IMR-90 (cell line): ENCODE data around the gene KCNT2.

ENCODE experiments used
- CEBPB ChIP-seq: IDR thresholded peaks from 2 replicates; pipeline ENCODE4 v1.6.1; 2012; ENCODE audit warnings: low read depth, low read length, improper control_type of control experiment
- POLR2A ChIP-seq: IDR thresholded peaks from 2 replicates; pipeline ENCODE4 v1.6.1; 2012; ENCODE audit warnings: mild to moderate bottlenecking, low read depth, low read length
- RAD21 ChIP-seq: IDR thresholded peaks from 2 replicates; pipeline ENCODE4 v1.6.1; 2012; ENCODE audit warnings: low read length, improper control_type of control experiment
- RFX5 ChIP-seq: IDR thresholded peaks from 2 replicates; pipeline ENCODE4 v1.8.0; 2012; ENCODE audit warnings: low read depth, mild to moderate bottlenecking, low read length, moderate library complexity
- TF ChIP-seq, protein P1 (sequence below): conservative IDR thresholded peaks from 2 replicates; pipeline ENCODE4 v1.5.1; 2012; ENCODE audit warnings: mild to moderate bottlenecking, low read depth, low read length, improper control_type of control experiment

DNA sequence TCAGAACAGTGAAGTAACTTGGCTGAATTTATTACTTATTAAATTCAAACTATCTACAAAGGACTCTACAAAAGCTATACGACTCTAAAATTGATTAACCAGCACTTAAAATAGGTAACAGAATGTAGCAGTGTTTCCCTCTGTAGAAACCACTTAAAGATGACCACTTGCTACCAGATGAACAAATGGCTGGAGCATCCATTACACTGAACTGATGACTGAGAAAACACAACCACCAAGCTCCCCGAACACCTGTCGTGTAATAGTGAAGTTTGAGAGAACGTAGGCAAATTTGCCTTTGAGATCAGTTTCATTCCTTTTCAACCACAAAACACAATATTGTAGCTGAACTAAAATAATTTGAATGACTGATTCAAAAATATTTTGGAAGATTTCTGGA, 226.7 kb downstream of the KCNT2 start:
- TF ChIP-seq, protein P1, sequence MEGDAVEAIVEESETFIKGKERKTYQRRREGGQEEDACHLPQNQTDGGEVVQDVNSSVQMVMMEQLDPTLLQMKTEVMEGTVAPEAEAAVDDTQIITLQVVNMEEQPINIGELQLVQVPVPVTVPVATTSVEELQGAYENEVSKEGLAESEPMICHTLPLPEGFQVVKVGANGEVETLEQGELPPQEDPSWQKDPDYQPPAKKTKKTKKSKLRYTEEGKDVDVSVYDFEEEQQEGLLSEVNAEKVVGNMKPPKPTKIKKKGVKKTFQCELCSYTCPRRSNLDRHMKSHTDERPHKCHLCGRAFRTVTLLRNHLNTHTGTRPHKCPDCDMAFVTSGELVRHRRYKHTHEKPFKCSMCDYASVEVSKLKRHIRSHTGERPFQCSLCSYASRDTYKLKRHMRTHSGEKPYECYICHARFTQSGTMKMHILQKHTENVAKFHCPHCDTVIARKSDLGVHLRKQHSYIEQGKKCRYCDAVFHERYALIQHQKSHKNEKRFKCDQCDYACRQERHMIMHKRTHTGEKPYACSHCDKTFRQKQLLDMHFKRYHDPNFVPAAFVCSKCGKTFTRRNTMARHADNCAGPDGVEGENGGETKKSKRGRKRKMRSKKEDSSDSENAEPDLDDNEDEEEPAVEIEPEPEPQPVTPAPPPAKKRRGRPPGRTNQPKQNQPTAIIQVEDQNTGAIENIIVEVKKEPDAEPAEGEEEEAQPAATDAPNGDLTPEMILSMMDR: no peak
- no peak for TF ChIP-seq POLR2A
- no peak for TF ChIP-seq RFX5
- TF ChIP-seq RAD21: no peak
- TF ChIP-seq CEBPB: no peak
